ENCODE measurements around the gene GLYATL3. TPM values are rescaled to one million over a fixed set of nuclear protein-coding genes. Genes with fewer than 3 reads are reported as not detected.

GLYATL3 gene
- total RNA-seq, 2 experiments from 2014 or later: not detected

DNA sequence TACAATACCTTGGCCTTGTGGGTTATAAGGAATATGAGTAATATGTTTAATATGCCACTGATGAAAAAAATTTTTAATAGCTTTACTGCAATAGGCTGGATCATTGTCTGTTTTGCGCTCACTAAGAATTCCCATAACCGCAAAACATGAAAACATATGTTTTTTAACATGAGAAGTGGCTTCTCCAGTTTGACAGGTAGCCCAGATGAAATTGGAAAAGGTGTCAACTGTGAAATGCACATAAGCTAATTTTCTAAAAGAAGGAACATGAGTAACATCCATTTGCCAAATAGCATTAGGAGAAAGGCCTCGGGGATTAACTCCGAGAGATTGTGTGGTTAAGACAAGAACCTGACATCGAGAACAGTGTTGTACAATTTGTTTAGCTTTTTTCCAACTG lies 4.9 kb downstream of the GLYATL3 start:
- Histone ChIP-seq H3K36me3 (ENCODE audit: insufficient read depth, low read length) (no peaks in the 10 kb centered on the region), H3K4me3 (ENCODE audit: low read length) (no peak overlapping the region), H3K9me3 (ENCODE audit: control insufficient read depth in 1 of 2, insufficient read depth in 1 of 2, low read length in 2 of 2) (peaks cover 0 to 3% of the 10 kb centered on the region in 2 experiments), H3K27me3 (ENCODE audit: control insufficient read depth in 1 of 2, insufficient read depth in 2 of 2, low read length in 2 of 2) (peaks cover 0 to 2% of the 10 kb centered on the region in 2 experiments), H3K4me1 (ENCODE audit: insufficient read depth, low read length) (no peaks in the 10 kb centered on the region), H3K27ac (ENCODE audit: low read depth in 1 of 2, low read length in 2 of 2) (no peak overlapping the region)
- no peaks in the 10 kb centered on the region for H3K4me1 Mint-ChIP-seq (ENCODE audit: low read depth)
- TF ChIP-seq, protein P1, sequence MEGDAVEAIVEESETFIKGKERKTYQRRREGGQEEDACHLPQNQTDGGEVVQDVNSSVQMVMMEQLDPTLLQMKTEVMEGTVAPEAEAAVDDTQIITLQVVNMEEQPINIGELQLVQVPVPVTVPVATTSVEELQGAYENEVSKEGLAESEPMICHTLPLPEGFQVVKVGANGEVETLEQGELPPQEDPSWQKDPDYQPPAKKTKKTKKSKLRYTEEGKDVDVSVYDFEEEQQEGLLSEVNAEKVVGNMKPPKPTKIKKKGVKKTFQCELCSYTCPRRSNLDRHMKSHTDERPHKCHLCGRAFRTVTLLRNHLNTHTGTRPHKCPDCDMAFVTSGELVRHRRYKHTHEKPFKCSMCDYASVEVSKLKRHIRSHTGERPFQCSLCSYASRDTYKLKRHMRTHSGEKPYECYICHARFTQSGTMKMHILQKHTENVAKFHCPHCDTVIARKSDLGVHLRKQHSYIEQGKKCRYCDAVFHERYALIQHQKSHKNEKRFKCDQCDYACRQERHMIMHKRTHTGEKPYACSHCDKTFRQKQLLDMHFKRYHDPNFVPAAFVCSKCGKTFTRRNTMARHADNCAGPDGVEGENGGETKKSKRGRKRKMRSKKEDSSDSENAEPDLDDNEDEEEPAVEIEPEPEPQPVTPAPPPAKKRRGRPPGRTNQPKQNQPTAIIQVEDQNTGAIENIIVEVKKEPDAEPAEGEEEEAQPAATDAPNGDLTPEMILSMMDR (IDR thresholded peaks at IDR 0.05): no peak
- POLR2A ChIA-PET: no interaction called here
- no peak for DNase-seq
- H3K4me3 Mint-ChIP-seq: no peak overlapping the region
- CTCF ChIA-PET: no interaction called here
- H3K27me3 Mint-ChIP-seq: peaks cover 18% of the 10 kb centered on the region
- no peaks in the 10 kb centered on the region for H3K36me3 Mint-ChIP-seq (ENCODE audit: low read depth)
- intact Hi-C loops (cut with DNase I, micrococcal nuclease): no loop called here
- ATAC-seq (ENCODE audit: poor library complexity): no peak
- H3K27ac Mint-ChIP-seq: no peak overlapping the region
- H3K9me3 Mint-ChIP-seq: peaks cover 2% of the 10 kb centered on the region

DNA sequence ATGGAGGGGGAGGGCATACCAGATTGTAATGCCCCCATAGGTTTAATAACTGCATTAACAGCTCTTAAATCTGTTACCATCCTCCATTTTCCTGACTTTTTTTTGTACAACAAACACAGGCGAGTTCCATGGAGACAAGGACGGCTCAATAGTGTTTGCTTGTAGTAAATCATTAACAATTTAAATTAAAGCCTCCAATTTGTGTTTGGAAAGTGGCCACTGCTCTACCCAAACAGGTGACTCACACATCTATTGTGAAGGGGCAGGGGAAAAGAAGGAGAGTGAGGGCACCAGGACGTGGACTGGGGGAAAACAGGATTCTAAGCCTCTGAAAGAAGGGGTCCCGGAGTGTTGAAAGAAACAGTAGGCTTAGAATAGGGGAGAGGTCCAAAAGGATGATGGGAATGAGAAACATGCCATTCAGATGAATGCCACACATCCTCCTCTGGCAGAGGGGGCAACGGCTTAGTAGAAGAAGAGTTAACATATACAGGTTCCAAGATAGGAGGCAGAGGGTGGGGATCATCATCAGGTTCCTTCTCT lies 6.9 kb downstream of the GLYATL3 start:
- ChIA-PET CTCF (no interaction called here), POLR2A (no interaction called here)
- peaks cover 22% of the 10 kb centered on the region for H3K27me3 Mint-ChIP-seq
- Histone ChIP-seq H3K9me3 (ENCODE audit: control insufficient read depth in 1 of 2, insufficient read depth in 1 of 2, low read length in 2 of 2) (peaks cover 0 to 3% of the 10 kb centered on the region in 2 experiments), H3K27me3 (ENCODE audit: control insufficient read depth in 1 of 2, insufficient read depth in 2 of 2, low read length in 2 of 2) (peaks cover 0 to 2% of the 10 kb centered on the region in 2 experiments), H3K4me3 (ENCODE audit: low read length) (no peak overlapping the region), H3K27ac (ENCODE audit: low read depth in 1 of 2, low read length in 2 of 2) (no peak overlapping the region), H3K4me1 (ENCODE audit: insufficient read depth, low read length) (no peaks in the 10 kb centered on the region), H3K36me3 (ENCODE audit: insufficient read depth, low read length) (no peaks in the 10 kb centered on the region)
- no peaks in the 10 kb centered on the region for H3K36me3 Mint-ChIP-seq (ENCODE audit: low read depth)
- no peak overlapping the region for H3K4me3 Mint-ChIP-seq
- peaks cover 2% of the 10 kb centered on the region for H3K9me3 Mint-ChIP-seq
- DNase-seq: no peak
- ATAC-seq (ENCODE audit: poor library complexity): no peak
- intact Hi-C loops (cut with DNase I, micrococcal nuclease): no loop called here
- no peak overlapping the region for H3K27ac Mint-ChIP-seq
- TF ChIP-seq, protein P1 (IDR thresholded peaks at IDR 0.05): no peak
- no peaks in the 10 kb centered on the region for H3K4me1 Mint-ChIP-seq (ENCODE audit: low read depth)

DNA sequence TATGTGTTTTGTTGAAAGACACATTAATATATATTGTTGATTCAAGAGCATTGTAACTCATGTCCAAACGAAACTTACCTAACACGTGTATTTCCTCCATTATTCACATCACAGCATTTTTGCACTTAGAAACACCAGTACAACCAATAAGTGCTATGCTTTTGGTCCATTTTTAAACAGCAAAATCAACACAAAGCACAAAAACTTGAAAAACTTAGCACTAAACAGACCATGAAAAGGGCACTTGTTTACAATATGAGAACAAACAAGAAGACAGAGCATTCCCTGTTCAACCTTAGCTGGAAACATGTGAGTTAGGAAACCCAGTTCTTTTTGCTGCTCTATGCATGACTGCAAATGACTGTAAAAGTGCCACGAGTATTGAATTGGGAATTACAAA lies 9.6 kb downstream of the GLYATL3 start:
- Mint-ChIP-seq H3K36me3 (ENCODE audit: low read depth) (no peaks in the 10 kb centered on the region), H3K9me3 (peaks cover 2% of the 10 kb centered on the region), H3K4me3 (no peak overlapping the region), H3K27ac (no peak overlapping the region), H3K27me3 (peaks cover 39% of the 10 kb centered on the region), H3K4me1 (ENCODE audit: low read depth) (no peaks in the 10 kb centered on the region)
- TF ChIP-seq, protein P1 (IDR thresholded peaks at IDR 0.05): no peak
- Histone ChIP-seq H3K36me3 (ENCODE audit: insufficient read depth, low read length) (no peaks in the 10 kb centered on the region), H3K9me3 (ENCODE audit: control insufficient read depth in 1 of 2, insufficient read depth in 1 of 2, low read length in 2 of 2) (peaks cover 0 to 3% of the 10 kb centered on the region in 2 experiments), H3K27me3 (ENCODE audit: control insufficient read depth in 1 of 2, insufficient read depth in 2 of 2, low read length in 2 of 2) (peaks cover 0 to 2% of the 10 kb centered on the region in 2 experiments), H3K27ac (ENCODE audit: low read depth in 1 of 2, low read length in 2 of 2) (no peak overlapping the region), H3K4me1 (ENCODE audit: insufficient read depth, low read length) (no peaks in the 10 kb centered on the region), H3K4me3 (ENCODE audit: low read length) (no peak overlapping the region)
- intact Hi-C loops (cut with DNase I, micrococcal nuclease): no loop called here
- CTCF ChIA-PET: no interaction called here
- POLR2A ChIA-PET: no interaction called here
- DNase-seq (no peak), ATAC-seq (ENCODE audit: poor library complexity) (no peak)

All from CD4-positive, alpha-beta T cell (primary cell).